H9 (cell line): Measurements from ENCODE around the gene ZNF304. TPM values are rescaled to one million over a fixed set of nuclear protein-coding genes. Genes with fewer than 3 reads are reported as not detected.

Experiments used
- DNase-seq: peaks from one replicate; pipeline ENCODE4 v3.0.0-alpha.2; 2017
- H2AFZ ChIP-seq: one replicate; pipeline ENCODE4 v1.6.1; 2013; ENCODE audit warnings: mild to moderate bottlenecking, low read length, control low read depth, moderate library complexity
- H2AK5ac ChIP-seq: 2 replicates; pipeline ENCODE4 v1.6.1; 2013; ENCODE audit warnings: low read length, control low read depth, mixed read lengths; ENCODE audit not compliant: insufficient read length
- H2BK120ac ChIP-seq: one replicate; pipeline ENCODE4 v1.6.1; 2013; ENCODE audit warnings: low read depth, mild to moderate bottlenecking, low read length, control low read depth, inconsistent platforms; ENCODE audit not compliant: poor library complexity, severe bottlenecking
- H2BK12ac ChIP-seq: 2 replicates; pipeline ENCODE4 v1.6.1; 2013; ENCODE audit warnings: low read length, control low read depth, mixed read lengths, low read depth; ENCODE audit not compliant: insufficient read length
- H2BK15ac ChIP-seq: 2 replicates; pipeline ENCODE4 v1.6.1; 2013; ENCODE audit warnings: low read depth, low read length, control low read depth
- H2BK20ac ChIP-seq: one replicate; pipeline ENCODE4 v1.6.1; 2013; ENCODE audit warnings: low read depth, mild to moderate bottlenecking, low read length, control low read depth, inconsistent platforms; ENCODE audit not compliant: poor library complexity, severe bottlenecking
- H2BK5ac ChIP-seq: 2 replicates; pipeline ENCODE4 v1.6.1; 2013; ENCODE audit warnings: low read length, control low read depth, mixed read lengths; ENCODE audit not compliant: insufficient read length
- H3K14ac ChIP-seq: 2 replicates; pipeline ENCODE4 v1.6.1; 2013; ENCODE audit warnings: low read length, control low read depth; ENCODE audit not compliant: insufficient read depth
- H3K18ac ChIP-seq: 2 replicates; pipeline ENCODE4 v1.6.1; 2013; ENCODE audit warnings: low read depth, mild to moderate bottlenecking, mixed read lengths, low read length, control low read depth; ENCODE audit not compliant: insufficient read length
- H3K23ac ChIP-seq: 2 replicates; pipeline ENCODE4 v1.6.1; 2013; ENCODE audit warnings: low read length, control low read depth, mixed read lengths, low read depth; ENCODE audit not compliant: insufficient read length
- H3K23me2 ChIP-seq: 2 replicates; pipeline ENCODE4 v1.6.1; 2013; ENCODE audit warnings: low read depth, mild to moderate bottlenecking, mixed read lengths, low read length, control low read depth; ENCODE audit not compliant: insufficient read length, poor library complexity, severe bottlenecking
- H3K27ac ChIP-seq: 2 replicates; pipeline ENCODE4 v1.5.1; 2013; ENCODE audit warnings: low read length, control low read depth, mixed read lengths, low read depth; ENCODE audit not compliant: insufficient read length
- H3K27me3 ChIP-seq: 2 replicates; pipeline ENCODE4 v1.6.1; 2013; ENCODE audit warnings: low read length, control low read depth, inconsistent platforms; ENCODE audit not compliant: insufficient read depth
- H3K4ac ChIP-seq: 2 replicates; pipeline ENCODE4 v1.6.1; 2013; ENCODE audit warnings: low read depth, mild to moderate bottlenecking, control low read depth, inconsistent platforms, low read length, moderate library complexity
- H3K4me1 ChIP-seq: 2 replicates; pipeline ENCODE4 v1.6.1; 2013; ENCODE audit warnings: low read length, control low read depth, inconsistent platforms; ENCODE audit not compliant: insufficient read depth
- H3K4me2 ChIP-seq: 2 replicates; pipeline ENCODE4 v1.6.1; 2013; ENCODE audit warnings: low read length, control low read depth, mixed read lengths; ENCODE audit not compliant: insufficient read length, insufficient read depth
- H3K56ac ChIP-seq: 2 replicates; pipeline ENCODE4 v1.6.1; 2013; ENCODE audit warnings: low read depth, mild to moderate bottlenecking, mixed read lengths, low read length, control low read depth; ENCODE audit not compliant: insufficient read length
- H3K79me1 ChIP-seq: 2 replicates; pipeline ENCODE4 v1.6.1; 2013; ENCODE audit warnings: low read depth, mild to moderate bottlenecking, moderate library complexity, low read length, control low read depth, inconsistent platforms; ENCODE audit not compliant: insufficient read depth, poor library complexity, severe bottlenecking
- H3K79me2 ChIP-seq: 2 replicates; pipeline ENCODE4 v1.6.1; 2013; ENCODE audit warnings: low read length, control low read depth, inconsistent platforms; ENCODE audit not compliant: insufficient read depth
- H3K9ac ChIP-seq: 2 replicates; pipeline ENCODE4 v1.6.1; 2013; ENCODE audit warnings: low read length, control low read depth, mixed read lengths; ENCODE audit not compliant: insufficient read length; ENCODE audit errors: extremely low read depth
- H3K9me3 ChIP-seq: one replicate; pipeline ENCODE4 v1.6.1; 2013; ENCODE audit warnings: low read depth, low read length, inconsistent platforms; ENCODE audit not compliant: control insufficient read depth
- H3T11ph ChIP-seq: one replicate; pipeline ENCODE4 v1.6.1; 2013; ENCODE audit warnings: mild to moderate bottlenecking, low read length, control low read depth, inconsistent platforms
- H4K20me1 ChIP-seq: one replicate; pipeline ENCODE4 v1.6.1; 2013; ENCODE audit not compliant: control insufficient read depth, insufficient read length, insufficient read depth
- H4K5ac ChIP-seq: 2 replicates; pipeline ENCODE4 v1.6.1; 2013; ENCODE audit warnings: low read depth, mild to moderate bottlenecking, mixed read lengths, low read length, control low read depth; ENCODE audit not compliant: insufficient read length
- H4K8ac ChIP-seq: replicated peaks from 2 replicates; pipeline ENCODE4 v1.6.1; 2013; ENCODE audit warnings: low read length, control low read depth, mixed read lengths, low read depth; ENCODE audit not compliant: insufficient read length
- H4K91ac ChIP-seq: 2 replicates; pipeline ENCODE4 v1.6.1; 2013; ENCODE audit warnings: low read depth, mild to moderate bottlenecking, moderate library complexity, mixed read lengths, low read length, control low read depth; ENCODE audit not compliant: insufficient read length
- H3K27ac Mint-ChIP-seq, 3 experiments: 2 replicates in 2 of 3; 3 replicates in 1 of 3; pipeline ENCODE4 v1.8.0; 2020 to 2021; ENCODE audit warnings: mixed read lengths in 3 of 3, mild to moderate bottlenecking in 1 of 3, moderate library complexity in 1 of 3
- H3K27me3 Mint-ChIP-seq: 2 replicates; pipeline ENCODE4 v1.8.0; 2021; ENCODE audit warnings: low read depth, mild to moderate bottlenecking, moderate library complexity, mixed read lengths
- H3K36me3 Mint-ChIP-seq, 3 experiments: 2 replicates in 2 of 3; 3 replicates in 1 of 3; pipeline ENCODE4 v1.8.0; 2020 to 2021; ENCODE audit warnings: low read depth in 3 of 3, mixed read lengths in 3 of 3; ENCODE audit not compliant: insufficient read depth in 1 of 3
- H3K4me1 Mint-ChIP-seq, 2 experiments: 2 replicates each; pipeline ENCODE4 v1.8.0; 2020; ENCODE audit warnings: mixed read lengths in 2 of 2
- H3K4me3 Mint-ChIP-seq, 2 experiments: 2 replicates in 1 of 2; 3 replicates in 1 of 2; pipeline ENCODE4 v1.8.0; 2020 to 2021; ENCODE audit warnings: mild to moderate bottlenecking in 2 of 2, mixed read lengths in 2 of 2, moderate library complexity in 1 of 2
- H3K9me3 Mint-ChIP-seq, 2 experiments: 2 replicates in 1 of 2; 3 replicates in 1 of 2; pipeline ENCODE4 v1.8.0; 2020; ENCODE audit warnings: mild to moderate bottlenecking in 2 of 2, mixed read lengths in 2 of 2, moderate library complexity in 1 of 2
- CTCF ChIP-seq: fragments of 200-600 bp; sonication (generic); conservative IDR thresholded peaks from 3 replicates; pipeline ENCODE4 v1.8.0; 2021; ENCODE audit warnings: antibody characterized with exemption, mild to moderate bottlenecking
- WGBS: extraction: QIAGEN DNeasy Blood & Tissue Kit; methylation state at CpG from one replicate; pipeline ENCODE4 v1.1.7; 2013; ENCODE audit warnings: missing lambda C conversion rate, low lambda C conversion rate, mixed read lengths; ENCODE audit not compliant: insufficient read length; ENCODE audit errors: extremely low coverage; 5-methylcytosine and 5-hydroxymethylcytosine counted together
- total RNA-seq: library from RNA; stranded (reverse); gene quantifications from 2 replicates; pipeline ENCODE4 v1.2.1, GENCODE V29; 2021

ZNF304 gene
- total RNA-seq, 1 experiment from 2014 or later: 13.5 TPM

GRCh38 chr19:57321116-57321515 lies 30.0 kb upstream of the ZNF304 start:
- Mint-ChIP-seq H3K27me3 (peaks cover 6% of the 10 kb centered on the region), H3K4me1 (peaks cover 23 to 31% of the 10 kb centered on the region in 2 experiments), H3K9me3 (no peaks in the 10 kb centered on the region), H3K4me3 (peak overlapping the region; percentile 80 to 90), H3K27ac (peak overlapping the region; percentile 50 to 96 (median 84)), H3K36me3 (peaks cover 5 to 22% (median 19%) of the 10 kb centered on the region in 3 experiments)
- no peak overlapping the region; the same call in 1 of the 2 replicates for H3K14ac ChIP-seq
- no peak overlapping the region for H2AK5ac ChIP-seq
- H4K8ac ChIP-seq: no peak overlapping the region
- peak overlapping the region; percentile 81 for H3K4me2 ChIP-seq
- WGBS: no CpG with 5 or more reads among the region's 8 CpGs
- H2BK20ac ChIP-seq: no peak overlapping the region
- no peaks in the 10 kb centered on the region for H3K79me1 ChIP-seq
- no peaks in the 10 kb centered on the region for H3K4me1 ChIP-seq
- no peak overlapping the region for H2BK15ac ChIP-seq
- H3K27ac ChIP-seq: no peak overlapping the region
- peaks cover 2% of the 10 kb centered on the region; the same call in 1 of the 2 replicates for H3K79me2 ChIP-seq
- no peak overlapping the region for H3T11ph ChIP-seq
- H3K9me3 ChIP-seq: no peaks in the 10 kb centered on the region
- TF ChIP-seq CTCF: no peak
- no peaks in the 10 kb centered on the region for H3K23me2 ChIP-seq
- H2BK5ac ChIP-seq: no peak overlapping the region
- peak overlapping the region; percentile 75 for H3K9ac ChIP-seq
- H3K56ac ChIP-seq: no peak overlapping the region
- no peak overlapping the region for H2BK120ac ChIP-seq
- no peak for DNase-seq
- H4K20me1 ChIP-seq: no peaks in the 10 kb centered on the region
- H2AFZ ChIP-seq: no peak overlapping the region
- no peaks in the 10 kb centered on the region for H3K27me3 ChIP-seq
- H4K5ac ChIP-seq: no peak overlapping the region
- no peak overlapping the region for H3K23ac ChIP-seq
- no peak overlapping the region for H3K18ac ChIP-seq
- no peak overlapping the region for H3K4ac ChIP-seq
- no peak overlapping the region for H4K91ac ChIP-seq
- no peak overlapping the region for H2BK12ac ChIP-seq
